Fibroblast of lung (primary cell): Measurements from ENCODE around the gene ELOVL5. TPM values are rescaled to one million over a fixed set of nuclear protein-coding genes. Genes with fewer than 3 reads are reported as not detected.

Experiments
- DNase-seq, 2 donors: peaks; one replicate each; pipeline versions ENCODE4 v3.0.0 to v3.0.0-alpha.2; 2010; ENCODE audit warnings: low read depth in 2 of 2
- H2AFZ ChIP-seq: 2 replicates; pipeline ENCODE4 v1.5.1; 2012; ENCODE audit warnings: low read length, control low read depth, inconsistent platforms
- H3K27ac ChIP-seq: 2 replicates; pipeline ENCODE4 v1.5.1; 2011; ENCODE audit warnings: low read length, control low read depth; ENCODE audit not compliant: insufficient read depth
- H3K27me3 ChIP-seq: 2 replicates; pipeline ENCODE4 v1.5.1; 2011; ENCODE audit warnings: mild to moderate bottlenecking, low read length; ENCODE audit not compliant: control insufficient read depth, insufficient read depth
- H3K36me3 ChIP-seq: 2 replicates; pipeline ENCODE4 v1.5.1; 2011; ENCODE audit warnings: low read length; ENCODE audit not compliant: control insufficient read depth, insufficient read depth
- H3K4me1 ChIP-seq: 2 replicates; pipeline ENCODE4 v1.5.1; 2011; ENCODE audit warnings: low read length; ENCODE audit not compliant: control insufficient read depth, insufficient read depth; ENCODE audit errors: extremely low read depth
- H3K4me2 ChIP-seq: 2 replicates; pipeline ENCODE4 v1.5.1; 2011; ENCODE audit warnings: low read length, control low read depth; ENCODE audit not compliant: insufficient read depth; ENCODE audit errors: extremely low read depth
- H3K4me3 ChIP-seq, 4 experiments: fragments of 200-600 bp in 1 of 4; sonication (generic) in 1 of 4; replicated peaks in 1 of 4; 2 replicates each; pipeline ENCODE4 v1.5.1; 2011 to 2016; ENCODE audit warnings: low read length in 4 of 4, low read depth in 3 of 4, mild to moderate bottlenecking in 3 of 4, control low read depth in 2 of 4, inconsistent platforms in 1 of 4, mixed read lengths in 1 of 4; ENCODE audit not compliant: insufficient read depth in 1 of 4; ENCODE audit errors: control extremely low read depth in 1 of 4
- H3K79me2 ChIP-seq: 2 replicates; pipeline ENCODE4 v1.5.1; 2012; ENCODE audit warnings: mild to moderate bottlenecking, low read length, inconsistent platforms; ENCODE audit not compliant: control insufficient read depth, insufficient read depth
- H3K9ac ChIP-seq: 2 replicates; pipeline ENCODE4 v1.5.1; 2011; ENCODE audit warnings: mild to moderate bottlenecking, low read length, control low read depth; ENCODE audit not compliant: insufficient read depth
- H3K9me3 ChIP-seq: 2 replicates; pipeline ENCODE4 v1.5.1; 2012; ENCODE audit warnings: low read depth, low read length; ENCODE audit not compliant: control insufficient read depth, insufficient read depth
- H4K20me1 ChIP-seq: 2 replicates; pipeline ENCODE4 v1.5.1; 2011; ENCODE audit warnings: low read length; ENCODE audit not compliant: control insufficient read depth, insufficient read depth; ENCODE audit errors: extremely low read depth
- CTCF ChIP-seq, 2 donors: IDR thresholded peaks in 1 of 2; conservative IDR thresholded peaks in 1 of 2; 1 replicate in 1 of 2; 2 replicates in 1 of 2; pipeline ENCODE4 v1.5.1; 2011 to 2012; ENCODE audit warnings: low read length in 2 of 2, control low read depth in 1 of 2, inconsistent platforms in 1 of 2, low read depth in 1 of 2, mild to moderate bottlenecking in 1 of 2
- EZH2 ChIP-seq: IDR thresholded peaks from 2 replicates; pipeline ENCODE4 v1.5.1; 2012; ENCODE audit warnings: low read length, control low read depth, mild to moderate bottlenecking; ENCODE audit errors: missing control alignments
- polyA plus RNA-seq, 2 donors: library from polyadenylated mRNA; depleted of rRNA in 1 of 2; stranded (reverse) in 1 of 2; unstranded in 1 of 2; fragments of >200 nt; gene quantifications; 2 replicates each; pipeline ENCODE4 v1.2.1, GENCODE V29; 2011 to 2012; ENCODE audit warnings: missing spikeins in 1 of 2
- total RNA-seq: library from RNA; depleted of rRNA; stranded (reverse); fragments of >200 nt; gene quantifications from 2 replicates; pipeline ENCODE4 v1.2.1, GENCODE V29; 2014

ELOVL5 gene
- total and polyA plus RNA-seq, 2 donors (not counting 1 experiment from before 2014, with no cell fraction given): 67.7 to 96.7 TPM

- Histone ChIP-seq H3K4me2 (no peak overlapping the region), H3K4me3 (no peak overlapping the region), H3K9ac (no peak overlapping the region), H3K27me3 (peaks cover 3% of the 10 kb centered on the region), H2AFZ (no peak overlapping the region), H3K36me3 (no peaks in the 10 kb centered on the region), H3K27ac (no peak overlapping the region), H3K4me1 (no peaks in the 10 kb centered on the region), H3K9me3 (no peaks in the 10 kb centered on the region), H4K20me1 (no peaks in the 10 kb centered on the region), H3K79me2 (no peaks in the 10 kb centered on the region)
- no peak for TF ChIP-seq CTCF (conservative IDR thresholded peaks at IDR 0.05 in 1 of 2, IDR thresholded peaks at IDR 0.05 in 1 of 2; ENCODE audit: low read depth in 1 of 2, low read length in 2 of 2)
- TF ChIP-seq EZH2: no peak
- no peak for DNase-seq
Observed at GRCh38 chr6:53377289-53377688, 28.5 kb upstream of the ELOVL5 start.

- no peaks in the 10 kb centered on the region for H3K79me2 ChIP-seq
- H3K4me2 ChIP-seq: no peak overlapping the region
- no peaks in the 10 kb centered on the region for H3K36me3 ChIP-seq
- no peak for DNase-seq
- no peaks in the 10 kb centered on the region for H3K4me1 ChIP-seq
- H3K27me3 ChIP-seq: peaks cover 3% of the 10 kb centered on the region
- no peak overlapping the region for H2AFZ ChIP-seq
- no peaks in the 10 kb centered on the region for H3K9me3 ChIP-seq
- H3K4me3 ChIP-seq: no peak overlapping the region
- no peak overlapping the region for H3K9ac ChIP-seq
- TF ChIP-seq EZH2 (no peak), CTCF (conservative IDR thresholded peaks at IDR 0.05 in 1 of 2, IDR thresholded peaks at IDR 0.05 in 1 of 2; ENCODE audit: low read depth in 1 of 2, low read length in 2 of 2) (no peak)
- H3K27ac ChIP-seq: no peak overlapping the region
- H4K20me1 ChIP-seq: no peaks in the 10 kb centered on the region
Observed at GRCh38 chr6:53376661-53377226, 28.0 kb upstream of the ELOVL5 start.

GRCh38 chr6:53375847-53376246, 27.1 kb upstream of the ELOVL5 start:
- Histone ChIP-seq H4K20me1 (no peaks in the 10 kb centered on the region), H3K9me3 (no peaks in the 10 kb centered on the region), H3K79me2 (no peaks in the 10 kb centered on the region), H3K27ac (no peak overlapping the region), H3K4me1 (no peaks in the 10 kb centered on the region), H3K4me2 (no peak overlapping the region), H3K9ac (no peak overlapping the region), H3K4me3 (no peak overlapping the region), H2AFZ (no peak overlapping the region), H3K27me3 (peaks cover 3% of the 10 kb centered on the region), H3K36me3 (no peaks in the 10 kb centered on the region)
- DNase-seq: peak in 1 of 2 donors; percentile 37
- no peak for TF ChIP-seq CTCF (conservative IDR thresholded peaks at IDR 0.05 in 1 of 2, IDR thresholded peaks at IDR 0.05 in 1 of 2; ENCODE audit: low read depth in 1 of 2, low read length in 2 of 2)
- TF ChIP-seq EZH2: no peak
